K562 (cell line): ENCODE results near the gene CCDC167. TPM values are rescaled to one million over a fixed set of nuclear protein-coding genes. Genes with fewer than 3 reads are reported as not detected.

Experiments
- ATAC-seq: fragments of 200-7000 bp; cut with Tn5 transposase; 3 replicates; pipeline ENCODE4 v1.9.1; 2020; ENCODE audit warnings: moderate library complexity
- BruUV-seq: library from RNA; stranded (reverse); fragments of 400-500 nt; replicated peaks from 2 replicates; lab custom pipeline; 2021; lab: Mats Ljungman, UMichigan
- CTCF ChIA-PET: fragments of 300-600 bp; formaldehyde crosslinking; extraction: SDS; loops from one replicate; lab custom pipeline; 2021; ENCODE audit warnings: low intra/inter-chr PET ratio; lab: Yijun Ruan, JAX
- POLR2A ChIA-PET: fragments of 300-600, 350-650 bp; sonication (Branson Sonifier 250); formaldehyde crosslinking; extraction: SDS; loops from one replicate; lab custom pipeline; 2021; ENCODE audit warnings: antibody characterized with exemption, inconsistent platforms; lab: Yijun Ruan, JAX
- DNase-seq, 4 experiments: peaks; one replicate each; pipeline versions ENCODE4 v3.0.0 to v3.0.0-alpha.2; 2011 to 2018; ENCODE audit warnings: low spot score in 3 of 4, mixed read lengths in 3 of 4; ENCODE audit errors: extremely low read depth in 1 of 4
- FAIRE-seq: peaks from 2 replicates; lab custom pipeline; 2011; peaks lifted over from hg19 to GRCh38; lab: Jason Lieb, UNC
- H2AFZ ChIP-seq: 2 replicates; pipeline ENCODE4 v1.6.0; 2011; ENCODE audit warnings: low read depth, low read length, control low read depth, inconsistent platforms
- H3K27ac ChIP-seq: fragments of 200-600 bp; 3 replicates; pipeline ENCODE4 v1.8.0; 2011; ENCODE audit warnings: low read depth, mild to moderate bottlenecking, control low read depth, inconsistent platforms, low read length, moderate library complexity, mixed read lengths; ENCODE audit errors: extremely low read depth
- H3K27me3 ChIP-seq, 2 experiments: fragments of 300-600 bp in 1 of 2; 2 replicates in 1 of 2; 3 replicates in 1 of 2; pipeline versions ENCODE4 v1.6.0 to v1.8.0; 2011; ENCODE audit warnings: inconsistent platforms in 2 of 2, low read length in 2 of 2, mild to moderate bottlenecking in 1 of 2, mixed read lengths in 1 of 2, moderate library complexity in 1 of 2; ENCODE audit not compliant: control insufficient read depth in 2 of 2, insufficient read depth in 2 of 2
- H3K36me3 ChIP-seq: fragments of 300-600 bp; 3 replicates; pipeline ENCODE4 v1.8.0; 2011; ENCODE audit warnings: mild to moderate bottlenecking, low read length, inconsistent platforms; ENCODE audit not compliant: control insufficient read depth, insufficient read depth
- H3K4me1 ChIP-seq, 2 experiments: fragments of 200-600 bp in 1 of 2; replicated peaks in 1 of 2; 2 replicates in 1 of 2; 3 replicates in 1 of 2; pipeline versions ENCODE4 v1.5.1 to v1.8.0; 2011; ENCODE audit warnings: inconsistent platforms in 2 of 2, low read length in 2 of 2, mild to moderate bottlenecking in 1 of 2, mixed read lengths in 1 of 2, moderate library complexity in 1 of 2; ENCODE audit not compliant: control insufficient read depth in 2 of 2, insufficient read depth in 2 of 2
- H3K4me2 ChIP-seq: 2 replicates; pipeline ENCODE4 v1.6.1; 2011; ENCODE audit warnings: low read length, control low read depth, inconsistent platforms, mixed read lengths; ENCODE audit not compliant: insufficient read depth
- H3K4me3 ChIP-seq: fragments of 200-600 bp; sonication (generic), shearing (Covaris generic); 2 replicates; pipeline ENCODE4 v1.5.1; 2016; ENCODE audit warnings: control low read depth, inconsistent platforms
- H3K79me2 ChIP-seq: fragments of 200-600 bp; 3 replicates; pipeline ENCODE4 v1.8.0; 2011; ENCODE audit warnings: low read length, inconsistent platforms; ENCODE audit not compliant: control insufficient read depth, insufficient read depth
- H3K9ac ChIP-seq, 2 experiments: 2 replicates each; pipeline versions ENCODE4 v1.6.0 to v1.6.1; 2011; ENCODE audit warnings: low read depth in 2 of 2, low read length in 2 of 2, control low read depth in 1 of 2, inconsistent platforms in 1 of 2, mild to moderate bottlenecking in 1 of 2, mixed read lengths in 1 of 2; ENCODE audit not compliant: insufficient read depth in 1 of 2
- H3K9me1 ChIP-seq: one replicate; pipeline ENCODE4 v1.6.0; 2011; ENCODE audit warnings: inconsistent platforms, mild to moderate bottlenecking, low read length, moderate library complexity; ENCODE audit not compliant: control insufficient read depth, insufficient read depth
- H3K9me3 ChIP-seq: replicated peaks from 2 replicates; pipeline ENCODE4 v1.5.1; 2011; ENCODE audit warnings: low read depth, low read length, inconsistent platforms; ENCODE audit not compliant: control insufficient read depth, insufficient read depth
- H4K20me1 ChIP-seq: replicated peaks from 2 replicates; pipeline ENCODE4 v1.6.1; 2011; ENCODE audit warnings: low read length, inconsistent platforms, mixed read lengths; ENCODE audit not compliant: control insufficient read depth, insufficient read depth
- MEIS2 ChIP-seq: fragments of 450-650 bp; IDR thresholded peaks from 2 replicates; pipeline ENCODE4 v1.6.1; 2014; ENCODE audit warnings: mild to moderate bottlenecking; ENCODE audit not compliant: partially characterized antibody
- NFE2 ChIP-seq: IDR thresholded peaks from 2 replicates; pipeline ENCODE4 v1.6.1; 2014; ENCODE audit warnings: antibody characterized with exemption, low read depth
- ZNF589 ChIP-seq: fragments of 200-800 bp; sonication (Bioruptor generic); IDR thresholded peaks from 2 replicates; pipeline ENCODE4 v1.6.1; 2016; ENCODE audit warnings: low read depth, missing genetic modification characterization, missing compliant biosample characterization
- WGBS: fragments of 100-300 bp; shearing (Covaris generic); methylation state at CpG from one replicate; pipeline ENCODE4 v1.1.6; 2016; ENCODE audit warnings: low coverage, mixed read lengths; ENCODE audit not compliant: insufficient coverage; ENCODE audit errors: missing lambda C conversion rate; 5-methylcytosine and 5-hydroxymethylcytosine counted together
- in situ Hi-C: fragments of 300-500 bp; cut with MboI; formaldehyde crosslinking; loops from 4 replicates; pipeline ENCODE4 v1.15.0; 2018; ENCODE audit warnings: inconsistent platforms, mixed read lengths
- intact Hi-C: fragments of 100-400 bp; cut with micrococcal nuclease; formaldehyde crosslinking; loops from 2 replicates; pipeline ENCODE4 v1.14.2; 2022
- polyA plus RNA-seq, 8 experiments: library from polyadenylated mRNA; depleted of rRNA in 4 of 8; stranded (reverse) in 5 of 8; unstranded in 3 of 8; fragments of >200 nt; fragmentation: Nextera tagmentation in 2 of 8; fragmentation: Illumina TruSeq in 1 of 8; extraction: Ambion mirVana in 2 of 8; extraction: Trizol in 1 of 8; gene quantifications; 2 replicates each; pipeline versions ENCODE4 v1.2.1 to v1.2.3, GENCODE V29; 2011 to 2014; ENCODE audit warnings: inconsistent platforms in 1 of 8, missing spikeins in 1 of 8
- total RNA-seq, 7 experiments: library from RNA; depleted of rRNA in 6 of 7; stranded (reverse); fragments of >200 nt in 6 of 7; fragmentation: Illumina TruSeq in 2 of 7; extraction: Trizol in 2 of 7; gene quantifications; 2 replicates each; pipeline versions ENCODE4 v1.2.1 to v1.2.3, GENCODE V29; 2011 to 2021; ENCODE audit warnings: low replicate concordance in 1 of 7
- TF ChIP-seq, protein P1 (sequence below), 2 experiments: IDR thresholded peaks in 1 of 2; conservative IDR thresholded peaks in 1 of 2; 2 replicates each; pipeline ENCODE4 v1.6.1; 2016; ENCODE audit warnings: low read depth in 2 of 2, mild to moderate bottlenecking in 1 of 2, missing compliant biosample characterization in 1 of 2, missing genetic modification characterization in 1 of 2, moderate library complexity in 1 of 2
- TF ChIP-seq, protein P2 (sequence below): fragments of 250-450 bp; sonication (Bioruptor Pico); IDR thresholded peaks from 2 replicates; pipeline ENCODE4 v1.5.0; 2022; ENCODE audit warnings: mild to moderate bottlenecking

The CCDC167 gene
- total and polyA plus RNA-seq, 9 of the 15 experiments (the other 6 are each of a cell fraction or from before 2014, with no cell fraction given): 26.0 to 114 (median 45.2) TPM

DNA sequence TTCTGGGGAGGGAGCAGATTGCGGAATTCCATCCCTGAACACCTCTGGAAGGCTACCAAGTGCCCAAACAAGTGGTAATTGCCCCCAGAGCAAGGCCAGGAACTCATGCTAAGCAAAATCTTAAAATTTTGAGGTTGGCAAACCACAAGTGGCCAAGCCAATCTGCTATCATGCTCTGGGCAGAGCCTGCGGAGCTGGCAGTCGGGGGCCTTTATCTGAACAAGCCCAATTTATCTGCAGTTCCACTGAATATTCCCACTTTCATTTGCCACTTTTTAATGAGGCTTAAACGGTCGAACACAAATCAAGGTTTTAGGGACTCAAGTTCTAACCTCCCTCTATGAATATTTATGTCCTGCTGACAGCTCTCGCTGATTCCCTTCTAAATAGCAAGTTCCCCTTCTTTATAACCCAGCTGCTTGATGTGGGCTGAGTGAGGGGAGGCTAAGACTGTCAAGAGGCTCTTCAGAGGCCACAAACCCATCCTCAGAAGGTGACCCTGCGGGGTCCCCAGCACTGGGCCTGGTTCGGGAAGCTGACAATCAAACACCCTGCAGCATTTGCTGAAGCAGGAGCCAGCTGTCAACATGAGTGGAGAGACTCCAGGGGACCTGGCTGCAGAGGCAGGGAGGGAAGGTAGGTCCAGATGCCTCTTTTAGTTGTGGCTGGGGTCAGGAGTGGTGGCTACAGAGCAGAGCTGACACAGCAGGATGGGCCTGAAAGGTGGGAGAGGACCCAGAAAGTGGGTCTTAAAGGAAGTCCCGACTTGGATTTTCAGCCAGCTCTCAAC lies 11.9 kb downstream of the CCDC167 start:
- Histone ChIP-seq H3K4me2 (no peak overlapping the region), H3K4me1 (peaks cover 6 to 25% of the 10 kb centered on the region in 2 experiments; a peak in 4 of 5 replicates), H3K9me1 (no peaks in the 10 kb centered on the region), H3K4me3 (no peak overlapping the region), H2AFZ (no peak overlapping the region), H3K9me3 (no peaks in the 10 kb centered on the region), H3K36me3 (peaks cover 10% of the 10 kb centered on the region; the same call in 1 of the 3 replicates), H3K27me3 (no peaks in the 10 kb centered on the region), H3K9ac (no peak overlapping the region), H3K27ac (no peak overlapping the region), H3K79me2 (no peaks in the 10 kb centered on the region), H4K20me1 (peaks cover 24% of the 10 kb centered on the region; the same call in 1 of the 2 replicates)
- intact Hi-C loops: loop anchor here (5.0 to 10.0 kb wide), 2 partner anchors 160 to 463 kb away; no protein-coding TSS in a partner anchor
- TF ChIP-seq MEIS2: peak; percentile 43
- TF ChIP-seq, protein P1, sequence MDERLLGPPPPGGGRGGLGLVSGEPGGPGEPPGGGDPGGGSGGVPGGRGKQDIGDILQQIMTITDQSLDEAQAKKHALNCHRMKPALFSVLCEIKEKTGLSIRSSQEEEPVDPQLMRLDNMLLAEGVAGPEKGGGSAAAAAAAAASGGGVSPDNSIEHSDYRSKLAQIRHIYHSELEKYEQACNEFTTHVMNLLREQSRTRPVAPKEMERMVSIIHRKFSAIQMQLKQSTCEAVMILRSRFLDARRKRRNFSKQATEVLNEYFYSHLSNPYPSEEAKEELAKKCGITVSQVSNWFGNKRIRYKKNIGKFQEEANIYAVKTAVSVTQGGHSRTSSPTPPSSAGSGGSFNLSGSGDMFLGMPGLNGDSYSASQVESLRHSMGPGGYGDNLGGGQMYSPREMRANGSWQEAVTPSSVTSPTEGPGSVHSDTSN (CRISPR knock-in tag; IDR thresholded peaks at IDR 0.05; ENCODE audit: low read depth): no peak
- TF ChIP-seq, protein P1 (tag; conservative IDR thresholded peaks at IDR 0.05; ENCODE audit: low read depth): peak; percentile 59
- TF ChIP-seq NFE2: no peak
- TF ChIP-seq, protein P2, sequence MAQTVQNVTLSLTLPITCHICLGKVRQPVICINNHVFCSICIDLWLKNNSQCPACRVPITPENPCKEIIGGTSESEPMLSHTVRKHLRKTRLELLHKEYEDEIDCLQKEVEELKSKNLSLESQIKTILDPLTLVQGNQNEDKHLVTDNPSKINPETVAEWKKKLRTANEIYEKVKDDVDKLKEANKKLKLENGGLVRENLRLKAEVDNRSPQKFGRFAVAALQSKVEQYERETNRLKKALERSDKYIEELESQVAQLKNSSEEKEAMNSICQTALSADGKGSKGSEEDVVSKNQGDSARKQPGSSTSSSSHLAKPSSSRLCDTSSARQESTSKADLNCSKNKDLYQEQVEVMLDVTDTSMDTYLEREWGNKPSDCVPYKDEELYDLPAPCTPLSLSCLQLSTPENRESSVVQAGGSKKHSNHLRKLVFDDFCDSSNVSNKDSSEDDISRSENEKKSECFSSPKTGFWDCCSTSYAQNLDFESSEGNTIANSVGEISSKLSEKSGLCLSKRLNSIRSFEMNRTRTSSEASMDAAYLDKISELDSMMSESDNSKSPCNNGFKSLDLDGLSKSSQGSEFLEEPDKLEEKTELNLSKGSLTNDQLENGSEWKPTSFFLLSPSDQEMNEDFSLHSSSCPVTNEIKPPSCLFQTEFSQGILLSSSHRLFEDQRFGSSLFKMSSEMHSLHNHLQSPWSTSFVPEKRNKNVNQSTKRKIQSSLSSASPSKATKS: no peak
- TF ChIP-seq ZNF589: no peak
- POLR2A ChIA-PET: interaction anchor here (0.6 to 1.3 kb wide), 3 partner anchors 13 to 54 kb away, joined by 3 to 9 read pairs (median 4); partner anchors contain the start of gene CMTR1
- CTCF ChIA-PET: no interaction called here
- ATAC-seq: no peak
- FAIRE-seq: no peak
- in situ Hi-C loops: no loop called here
- no TSS peak for BruUV-seq
- WGBS: 65% methylated on average over 9 of the region's 9 CpGs
- no peak for DNase-seq
